GM13977 (cell line): Measurements from ENCODE around the gene METTL17.
"Not testable (repeated sequence)": the region's sequence is repeated elsewhere in the genome, so short reads cannot be mapped to it uniquely, and the experiment has no call there.

ENCODE experiments used
- DNase-seq: peaks from one replicate; pipeline ENCODE4 v3.0.0; 2012; ENCODE audit warnings: low spot score
- CTCF ChIP-seq: IDR thresholded peaks from 2 replicates; pipeline ENCODE4 v1.5.1; 2012; ENCODE audit warnings: mild to moderate bottlenecking, control low read depth; ENCODE audit not compliant: insufficient read depth; ENCODE audit errors: extremely low read depth, missing control alignments
- in situ Hi-C: fragments of 300-500 bp; cut with MboI; formaldehyde crosslinking; loops from one replicate; pipeline ENCODE4 v1.12.0; 2022; ENCODE audit warnings: low sequenced_read_pairs, low pct_unique_long_range_greater_than_20kb, mixed read lengths, inconsistent platforms; ENCODE audit not compliant: unreplicated experiment

The METTL17 gene

DNA sequence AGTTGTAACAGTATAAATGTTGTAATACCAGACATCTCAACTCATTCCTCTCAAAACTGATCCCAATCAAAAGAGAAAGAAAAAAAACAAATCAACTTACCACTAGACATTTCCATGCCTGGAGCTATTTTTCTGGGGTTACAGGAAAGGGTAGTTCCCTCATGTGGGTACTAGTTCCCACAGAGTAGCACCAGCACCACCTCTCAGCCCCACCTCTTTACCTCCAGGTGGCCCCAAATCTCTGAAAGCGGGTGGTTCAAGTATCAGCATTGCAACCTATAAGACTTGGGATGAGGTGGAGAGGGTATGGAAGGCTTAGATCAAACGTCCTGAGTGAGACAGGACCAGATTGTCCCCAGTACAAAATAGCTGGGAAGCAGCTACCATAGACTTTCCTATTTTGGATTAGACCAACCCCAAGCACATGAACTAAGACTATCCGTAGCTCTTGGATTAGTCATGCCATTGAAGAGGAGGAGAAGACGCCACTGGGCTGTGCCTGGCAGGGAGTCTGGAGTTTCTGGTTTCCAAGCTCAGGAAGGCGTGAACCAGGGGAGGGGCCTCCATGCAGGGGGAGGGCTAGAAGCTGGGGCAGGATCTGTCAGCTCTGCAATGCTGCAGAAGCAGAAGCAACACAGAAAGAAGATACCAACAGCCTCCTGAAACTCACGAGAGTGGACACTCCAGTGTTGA, 9.0 kb downstream of the METTL17 start, which contains the start of gene SLC39A2:
Gene SLC39A2 (plus strand): TSS at position 620 of the 693 bp plus-strand sequence. CDS start 154 bp downstream, outside the sequence.
- no peak for TF ChIP-seq CTCF

GRCh38 chr14:20999591-20999990, 9.8 kb downstream of the METTL17 start:
- in situ Hi-C loops = no loop called here
- no peak for TF ChIP-seq CTCF
- no peak for DNase-seq

More for the DNA sequence above, 9.0 kb downstream of the METTL17 start, which contains the start of gene SLC39A2:
- in situ Hi-C loops = no loop called here
- DNase-seq = no peak

DNA sequence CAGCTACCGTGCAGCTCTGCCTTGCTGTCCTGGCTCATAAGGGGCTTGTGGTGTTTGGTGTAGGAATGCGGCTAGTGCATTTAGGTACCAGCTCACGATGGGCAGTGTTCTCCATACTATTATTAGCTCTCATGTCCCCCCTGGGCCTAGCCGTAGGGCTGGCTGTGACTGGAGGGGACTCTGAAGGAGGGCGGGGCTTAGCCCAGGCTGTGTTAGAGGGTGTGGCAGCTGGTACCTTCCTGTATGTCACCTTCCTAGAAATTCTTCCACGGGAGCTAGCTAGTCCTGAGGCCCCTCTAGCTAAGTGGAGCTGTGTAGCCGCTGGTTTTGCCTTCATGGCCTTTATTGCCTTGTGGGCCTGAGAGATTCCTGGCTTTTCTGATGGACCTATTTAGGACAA, 11.4 kb downstream of the METTL17 start:
- no peak for TF ChIP-seq CTCF
- DNase-seq = no peak
- in situ Hi-C loops = no loop called here

- DNase-seq = no peak
- in situ Hi-C loops = no loop called here
- TF ChIP-seq CTCF = no peak
These were observed 14.1 kb downstream of the METTL17 start for GRCh38 chr14:21003788-21004346.

GRCh38 chr14:21009721-21010120, 19.9 kb downstream of the METTL17 start:
- DNase-seq, in situ Hi-C loops: not testable (repeated sequence)

DNA sequence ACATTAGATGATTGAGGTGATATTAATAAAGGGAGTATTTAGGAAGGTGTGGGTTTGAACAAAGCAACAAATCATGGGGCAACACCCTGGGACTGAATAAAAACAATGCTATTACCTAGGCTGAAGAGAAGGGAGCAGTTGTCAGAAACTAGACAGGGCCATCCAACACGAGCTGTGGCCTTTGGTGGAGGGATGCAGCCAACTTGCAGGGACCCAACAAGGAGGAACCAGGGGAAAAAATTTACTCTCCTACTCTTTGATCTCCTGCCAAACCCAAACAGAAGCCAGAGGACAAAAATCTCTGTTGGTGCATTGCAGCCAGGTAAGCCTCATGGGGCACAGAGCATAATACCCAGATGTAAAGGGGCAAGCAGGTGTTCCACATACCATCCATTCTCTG, 21.4 kb downstream of the METTL17 start:
- no peak for DNase-seq
- TF ChIP-seq CTCF = no peak
- in situ Hi-C loops = no loop called here

- in situ Hi-C loops = no loop called here
- DNase-seq = peak; percentile 68
- peak; percentile 77 for TF ChIP-seq CTCF
These were observed 25.0 kb downstream of the METTL17 start for GRCh38 chr14:21014761-21015190.
